Cortex of kidney (tissue), 1 donor: Measurements from ENCODE around the gene RTN4RL1.

Experiments used
- DNase-seq: peaks from one replicate; lab custom pipeline; 2025; lab: John Stamatoyannopoulos, UW

The RTN4RL1 gene

GRCh38 chr17:2058586-2059546 is 33.7 kb upstream of the RTN4RL1 start:
- no peak for DNase-seq

- DNase-seq: no peak
These were observed 32.8 kb upstream of the RTN4RL1 start for GRCh38 chr17:2057760-2058585.

GRCh38 chr17:2057175-2057759 is 32.1 kb upstream of the RTN4RL1 start:
- DNase-seq: no peak

GRCh38 chr17:2056206-2057174 is 31.4 kb upstream of the RTN4RL1 start:
- DNase-seq: no peak

- DNase-seq: no peak
These were observed 30.4 kb upstream of the RTN4RL1 start for GRCh38 chr17:2055292-2056205.

- DNase-seq: no peak
These were observed 29.6 kb upstream of the RTN4RL1 start, which contains the start of gene HIC1 for GRCh38 chr17:2054512-2055291. TSS of gene HIC1 (plus strand) at chr17:2055103. CDS start at chr17:2056691, 1,588 bp downstream.

GRCh38 chr17:2054262-2054511 is 29.1 kb upstream of the RTN4RL1 start:
- no peak for DNase-seq

GRCh38 chr17:2053380-2054261 is 28.5 kb upstream of the RTN4RL1 start:
- no peak for DNase-seq

GRCh38 chr17:2051933-2052559 is 26.9 kb upstream of the RTN4RL1 start:
- no peak for DNase-seq

GRCh38 chr17:2051061-2051932 is 26.2 kb upstream of the RTN4RL1 start:
- DNase-seq: no peak

- no peak for DNase-seq
These were observed 25.3 kb upstream of the RTN4RL1 start for GRCh38 chr17:2050300-2051060.

GRCh38 chr17:2049333-2050299 is 24.5 kb upstream of the RTN4RL1 start:
- DNase-seq: peak; percentile 38

GRCh38 chr17:2048805-2049204 is 23.7 kb upstream of the RTN4RL1 start:
- no peak for DNase-seq

GRCh38 chr17:2047590-2047989 is 22.5 kb upstream of the RTN4RL1 start:
- no peak for DNase-seq

GRCh38 chr17:2044263-2044894 is 19.2 kb upstream of the RTN4RL1 start:
- DNase-seq: no peak
